Measurements from ENCODE around the gene XKR8.

- no peak for TF ChIP-seq FOXM1 (IDR thresholded peaks at IDR 0.05; ENCODE audit: borderline replicate concordance)
- TF ChIP-seq TARDBP (IDR thresholded peaks at IDR 0.05) = no peak
- no peak for TF ChIP-seq SP1 (IDR thresholded peaks at IDR 0.05)
Observed at GRCh38 chr1:27935721-27936120, 24.1 kb upstream of the XKR8 start.

Measured in HEK293T (cell line).